ENCODE data around the gene CREBRF.
A peak's percentile ranks its signal among the peaks of the same experiment; 100 is the strongest.
"Not testable (repeated sequence)": the region's sequence is repeated elsewhere in the genome, so short reads cannot be mapped to it uniquely, and the experiment has no call there.

The CREBRF gene

DNA sequence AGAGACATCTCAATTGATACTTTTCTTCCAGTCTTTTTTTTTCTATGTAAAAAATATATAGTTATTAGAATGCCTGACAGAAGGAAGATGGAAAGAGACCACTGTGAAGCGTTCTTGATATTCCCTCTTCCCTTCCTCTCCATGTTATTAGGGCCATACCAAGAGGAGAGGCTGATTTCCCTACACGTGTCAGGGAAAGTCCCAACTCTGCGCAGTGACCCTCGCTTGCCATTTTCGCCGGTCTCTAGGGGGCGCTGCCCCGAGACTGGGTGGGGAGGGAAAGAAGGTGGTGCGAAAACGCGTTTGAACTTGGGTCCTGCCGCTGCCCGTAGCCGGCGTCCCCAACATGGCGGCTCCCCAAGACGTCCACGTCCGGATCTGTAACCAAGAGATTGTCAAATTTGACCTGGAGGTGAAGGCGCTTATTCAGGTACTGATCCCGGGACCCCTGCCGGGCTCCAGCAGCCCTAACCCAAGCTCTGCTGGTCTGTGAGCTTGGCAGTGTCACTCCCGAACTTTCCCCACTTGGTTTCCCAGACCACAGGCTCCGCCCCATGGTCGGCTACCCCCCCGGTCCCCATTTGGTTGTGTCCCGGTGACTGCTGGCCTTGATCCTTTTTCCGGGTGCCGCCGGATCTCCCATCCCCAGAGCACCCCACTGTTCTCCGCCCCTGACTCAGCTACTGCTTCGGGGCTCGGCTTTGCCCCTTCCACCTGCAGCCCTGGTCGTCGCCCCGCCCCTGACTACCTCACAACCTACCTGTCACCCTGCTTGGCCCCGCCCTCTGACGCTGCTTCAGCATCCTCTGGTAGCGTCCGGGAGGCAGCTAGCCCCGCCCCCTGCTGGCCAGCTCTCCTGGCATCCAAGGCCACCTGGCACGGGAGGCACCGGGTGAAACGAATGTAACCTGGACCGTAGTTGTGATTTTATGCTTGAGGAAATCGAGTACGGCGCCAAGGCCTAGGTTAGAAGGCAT is 88.3 kb downstream of the CREBRF start, which contains the start of gene BNIP1:
BNIP1 (plus strand) TSS at position 332 of the 977 bp plus-strand sequence; CDS start at position 347, 15 bp downstream.
- POLR2A ChIA-PET, result interaction anchor here (0.8 kb wide), 1 partner anchor 8 kb away, joined by 3 read pairs; no protein-coding TSS in a partner anchor
- TF ChIP-seq, protein P1, sequence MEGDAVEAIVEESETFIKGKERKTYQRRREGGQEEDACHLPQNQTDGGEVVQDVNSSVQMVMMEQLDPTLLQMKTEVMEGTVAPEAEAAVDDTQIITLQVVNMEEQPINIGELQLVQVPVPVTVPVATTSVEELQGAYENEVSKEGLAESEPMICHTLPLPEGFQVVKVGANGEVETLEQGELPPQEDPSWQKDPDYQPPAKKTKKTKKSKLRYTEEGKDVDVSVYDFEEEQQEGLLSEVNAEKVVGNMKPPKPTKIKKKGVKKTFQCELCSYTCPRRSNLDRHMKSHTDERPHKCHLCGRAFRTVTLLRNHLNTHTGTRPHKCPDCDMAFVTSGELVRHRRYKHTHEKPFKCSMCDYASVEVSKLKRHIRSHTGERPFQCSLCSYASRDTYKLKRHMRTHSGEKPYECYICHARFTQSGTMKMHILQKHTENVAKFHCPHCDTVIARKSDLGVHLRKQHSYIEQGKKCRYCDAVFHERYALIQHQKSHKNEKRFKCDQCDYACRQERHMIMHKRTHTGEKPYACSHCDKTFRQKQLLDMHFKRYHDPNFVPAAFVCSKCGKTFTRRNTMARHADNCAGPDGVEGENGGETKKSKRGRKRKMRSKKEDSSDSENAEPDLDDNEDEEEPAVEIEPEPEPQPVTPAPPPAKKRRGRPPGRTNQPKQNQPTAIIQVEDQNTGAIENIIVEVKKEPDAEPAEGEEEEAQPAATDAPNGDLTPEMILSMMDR (IDR thresholded peaks at IDR 0.05; ENCODE audit: control extremely low read depth, extremely low read depth, low read depth, missing control alignments), result peak; percentile 99
- DNase-seq (ENCODE audit: extremely low spot score), result peak; percentile 94
- CTCF ChIA-PET, result interaction anchor here (0.7 to 2.8 kb wide), 27 partner anchors 9 to 447 kb away, joined by 3 to 18 read pairs (median 5); partner anchors contain the start of gene RPL26L1

- CTCF ChIA-PET, result no interaction called here
- DNase-seq (ENCODE audit: extremely low spot score), result no peak
- POLR2A ChIA-PET, result interaction anchor here (0.6 kb wide), 1 partner anchor 165 kb away, joined by 3 read pairs; the partner anchor contains the start of gene ATP6V0E1
- TF ChIP-seq, protein P1 (IDR thresholded peaks at IDR 0.05; ENCODE audit: control extremely low read depth, extremely low read depth, low read depth, missing control alignments), result no peak
Measured at GRCh38 chr5:173148354-173148753, 92.2 kb downstream of the CREBRF start.

DNA sequence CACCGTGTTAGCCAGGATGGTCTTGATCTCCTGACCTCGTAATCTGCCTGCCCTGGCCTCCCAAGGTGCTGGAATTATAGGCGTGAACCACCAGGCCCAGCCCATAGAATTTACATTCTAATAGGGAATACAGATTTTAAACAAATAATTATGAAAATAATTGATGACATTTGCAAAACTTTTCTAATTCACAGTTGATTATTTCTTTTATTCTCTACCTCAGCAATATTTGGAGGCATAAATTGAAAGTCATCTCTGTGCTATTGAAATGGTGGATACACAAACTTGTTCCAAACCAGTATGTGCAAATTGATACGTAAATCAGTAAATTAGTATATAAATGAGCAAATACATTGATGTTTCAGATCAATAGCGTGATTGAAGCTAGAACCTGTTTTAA is 96.4 kb downstream of the CREBRF start:
- ChIA-PET CTCF (interaction anchor here (0.6 to 1.7 kb wide), 5 partner anchors 8 to 179 kb away, joined by 3 to 6 read pairs (median 3); partner anchors contain the start of gene BNIP1), POLR2A (no interaction called here)
- TF ChIP-seq, protein P1 (IDR thresholded peaks at IDR 0.05; ENCODE audit: control extremely low read depth, extremely low read depth, low read depth, missing control alignments), result no peak
- no peak for DNase-seq (ENCODE audit: extremely low spot score)

- TF ChIP-seq, protein P1 (IDR thresholded peaks at IDR 0.05; ENCODE audit: control extremely low read depth, extremely low read depth, low read depth, missing control alignments), result no peak
- DNase-seq (ENCODE audit: extremely low spot score), result no peak
- ChIA-PET POLR2A (no interaction called here), CTCF (interaction anchor here (1.2 to 1.7 kb wide), 3 partner anchors 9 to 178 kb away, joined by 3 to 6 read pairs (median 3); partner anchors contain the start of gene BNIP1)
Measured at GRCh38 chr5:173153842-173154241, 97.7 kb downstream of the CREBRF start.

GRCh38 chr5:173154619-173155018 is 98.5 kb downstream of the CREBRF start:
- DNase-seq (ENCODE audit: extremely low spot score); POLR2A ChIA-PET; CTCF ChIA-PET: not testable (repeated sequence)

DNA sequence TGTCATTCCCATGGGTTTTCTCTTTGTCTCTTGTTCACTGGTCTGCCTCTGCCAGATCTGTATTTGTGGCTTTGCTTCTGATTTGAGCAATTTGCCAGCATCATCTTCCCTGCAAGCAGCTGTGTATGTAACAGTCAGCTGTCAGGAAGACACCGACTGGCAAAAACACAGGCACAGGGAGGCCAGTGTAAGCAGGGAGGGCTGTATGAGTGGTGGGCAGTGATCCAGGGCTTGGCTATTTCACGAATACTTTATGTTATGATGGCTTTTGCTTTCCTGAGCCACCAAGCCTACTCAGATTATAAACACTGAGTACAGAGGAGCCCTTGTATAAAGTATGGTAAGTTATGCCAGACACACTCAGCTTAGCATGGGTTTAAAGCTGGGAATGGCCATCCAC is 99.8 kb downstream of the CREBRF start:
- DNase-seq (ENCODE audit: extremely low spot score), result no peak
- ChIA-PET POLR2A (no interaction called here), CTCF (interaction anchor here (1.7 kb wide), 1 partner anchor 11 kb away, joined by 5 read pairs; the partner anchor contains the start of gene BNIP1)
- TF ChIP-seq, protein P1 (IDR thresholded peaks at IDR 0.05; ENCODE audit: control extremely low read depth, extremely low read depth, low read depth, missing control alignments), result no peak

DNA sequence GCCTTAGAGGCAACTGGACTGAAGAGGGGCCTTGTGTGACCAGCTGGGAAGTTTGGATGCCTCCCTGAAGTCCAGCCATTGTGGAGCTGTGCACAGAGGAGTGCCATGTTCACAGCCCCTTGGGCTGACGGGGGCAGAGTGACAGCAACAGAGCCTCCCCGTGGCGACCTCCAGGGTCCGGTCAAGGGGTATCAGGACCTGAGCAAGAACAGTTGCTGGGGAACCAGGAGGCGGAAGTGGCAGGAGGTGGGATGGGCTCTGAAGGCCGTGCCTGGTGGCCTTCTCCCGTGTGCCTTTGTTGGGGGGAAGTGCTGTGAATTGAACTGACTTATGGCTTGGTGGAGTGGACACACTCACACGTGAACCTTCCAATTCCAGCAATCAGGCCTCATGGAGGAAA is 102.2 kb downstream of the CREBRF start:
- CTCF ChIA-PET, result no interaction called here

More for the DNA sequence above, 102.2 kb downstream of the CREBRF start:
- TF ChIP-seq, protein P1 (IDR thresholded peaks at IDR 0.05; ENCODE audit: control extremely low read depth, extremely low read depth, low read depth, missing control alignments), result no peak
- POLR2A ChIA-PET, result no interaction called here
- no peak for DNase-seq (ENCODE audit: extremely low spot score)
